H9 (cell line): Measurements from ENCODE around the gene SLC30A1. TPM values are rescaled to one million over a fixed set of nuclear protein-coding genes. Genes with fewer than 3 reads are reported as not detected.

ENCODE experiments used
- DNase-seq: peaks from one replicate; pipeline ENCODE4 v3.0.0-alpha.2; 2017
- H2AFZ ChIP-seq: one replicate; pipeline ENCODE4 v1.6.1; 2013; ENCODE audit warnings: mild to moderate bottlenecking, low read length, control low read depth, moderate library complexity
- H2AK5ac ChIP-seq: 2 replicates; pipeline ENCODE4 v1.6.1; 2013; ENCODE audit warnings: low read length, control low read depth, mixed read lengths; ENCODE audit not compliant: insufficient read length
- H2BK120ac ChIP-seq: one replicate; pipeline ENCODE4 v1.6.1; 2013; ENCODE audit warnings: low read depth, mild to moderate bottlenecking, low read length, control low read depth, inconsistent platforms; ENCODE audit not compliant: poor library complexity, severe bottlenecking
- H2BK12ac ChIP-seq: 2 replicates; pipeline ENCODE4 v1.6.1; 2013; ENCODE audit warnings: low read length, control low read depth, mixed read lengths, low read depth; ENCODE audit not compliant: insufficient read length
- H2BK15ac ChIP-seq: 2 replicates; pipeline ENCODE4 v1.6.1; 2013; ENCODE audit warnings: low read depth, low read length, control low read depth
- H2BK20ac ChIP-seq: one replicate; pipeline ENCODE4 v1.6.1; 2013; ENCODE audit warnings: low read depth, mild to moderate bottlenecking, low read length, control low read depth, inconsistent platforms; ENCODE audit not compliant: poor library complexity, severe bottlenecking
- H2BK5ac ChIP-seq: 2 replicates; pipeline ENCODE4 v1.6.1; 2013; ENCODE audit warnings: low read length, control low read depth, mixed read lengths; ENCODE audit not compliant: insufficient read length
- H3K14ac ChIP-seq: 2 replicates; pipeline ENCODE4 v1.6.1; 2013; ENCODE audit warnings: low read length, control low read depth; ENCODE audit not compliant: insufficient read depth
- H3K18ac ChIP-seq: 2 replicates; pipeline ENCODE4 v1.6.1; 2013; ENCODE audit warnings: low read depth, mild to moderate bottlenecking, mixed read lengths, low read length, control low read depth; ENCODE audit not compliant: insufficient read length
- H3K23ac ChIP-seq: 2 replicates; pipeline ENCODE4 v1.6.1; 2013; ENCODE audit warnings: low read length, control low read depth, mixed read lengths, low read depth; ENCODE audit not compliant: insufficient read length
- H3K23me2 ChIP-seq: 2 replicates; pipeline ENCODE4 v1.6.1; 2013; ENCODE audit warnings: low read depth, mild to moderate bottlenecking, mixed read lengths, low read length, control low read depth; ENCODE audit not compliant: insufficient read length, poor library complexity, severe bottlenecking
- H3K27ac ChIP-seq: 2 replicates; pipeline ENCODE4 v1.5.1; 2013; ENCODE audit warnings: low read length, control low read depth, mixed read lengths, low read depth; ENCODE audit not compliant: insufficient read length
- H3K27me3 ChIP-seq: 2 replicates; pipeline ENCODE4 v1.6.1; 2013; ENCODE audit warnings: low read length, control low read depth, inconsistent platforms; ENCODE audit not compliant: insufficient read depth
- H3K4ac ChIP-seq: 2 replicates; pipeline ENCODE4 v1.6.1; 2013; ENCODE audit warnings: low read depth, mild to moderate bottlenecking, control low read depth, inconsistent platforms, low read length, moderate library complexity
- H3K4me1 ChIP-seq: 2 replicates; pipeline ENCODE4 v1.6.1; 2013; ENCODE audit warnings: low read length, control low read depth, inconsistent platforms; ENCODE audit not compliant: insufficient read depth
- H3K4me2 ChIP-seq: 2 replicates; pipeline ENCODE4 v1.6.1; 2013; ENCODE audit warnings: low read length, control low read depth, mixed read lengths; ENCODE audit not compliant: insufficient read length, insufficient read depth
- H3K56ac ChIP-seq: 2 replicates; pipeline ENCODE4 v1.6.1; 2013; ENCODE audit warnings: low read depth, mild to moderate bottlenecking, mixed read lengths, low read length, control low read depth; ENCODE audit not compliant: insufficient read length
- H3K79me1 ChIP-seq: 2 replicates; pipeline ENCODE4 v1.6.1; 2013; ENCODE audit warnings: low read depth, mild to moderate bottlenecking, moderate library complexity, low read length, control low read depth, inconsistent platforms; ENCODE audit not compliant: insufficient read depth, poor library complexity, severe bottlenecking
- H3K79me2 ChIP-seq: 2 replicates; pipeline ENCODE4 v1.6.1; 2013; ENCODE audit warnings: low read length, control low read depth, inconsistent platforms; ENCODE audit not compliant: insufficient read depth
- H3K9ac ChIP-seq: 2 replicates; pipeline ENCODE4 v1.6.1; 2013; ENCODE audit warnings: low read length, control low read depth, mixed read lengths; ENCODE audit not compliant: insufficient read length; ENCODE audit errors: extremely low read depth
- H3K9me3 ChIP-seq: one replicate; pipeline ENCODE4 v1.6.1; 2013; ENCODE audit warnings: low read depth, low read length, inconsistent platforms; ENCODE audit not compliant: control insufficient read depth
- H3T11ph ChIP-seq: one replicate; pipeline ENCODE4 v1.6.1; 2013; ENCODE audit warnings: mild to moderate bottlenecking, low read length, control low read depth, inconsistent platforms
- H4K20me1 ChIP-seq: one replicate; pipeline ENCODE4 v1.6.1; 2013; ENCODE audit not compliant: control insufficient read depth, insufficient read length, insufficient read depth
- H4K5ac ChIP-seq: 2 replicates; pipeline ENCODE4 v1.6.1; 2013; ENCODE audit warnings: low read depth, mild to moderate bottlenecking, mixed read lengths, low read length, control low read depth; ENCODE audit not compliant: insufficient read length
- H4K8ac ChIP-seq: replicated peaks from 2 replicates; pipeline ENCODE4 v1.6.1; 2013; ENCODE audit warnings: low read length, control low read depth, mixed read lengths, low read depth; ENCODE audit not compliant: insufficient read length
- H4K91ac ChIP-seq: 2 replicates; pipeline ENCODE4 v1.6.1; 2013; ENCODE audit warnings: low read depth, mild to moderate bottlenecking, moderate library complexity, mixed read lengths, low read length, control low read depth; ENCODE audit not compliant: insufficient read length
- H3K27ac Mint-ChIP-seq, 3 experiments: 2 replicates in 2 of 3; 3 replicates in 1 of 3; pipeline ENCODE4 v1.8.0; 2020 to 2021; ENCODE audit warnings: mixed read lengths in 3 of 3, mild to moderate bottlenecking in 1 of 3, moderate library complexity in 1 of 3
- H3K27me3 Mint-ChIP-seq: 2 replicates; pipeline ENCODE4 v1.8.0; 2021; ENCODE audit warnings: low read depth, mild to moderate bottlenecking, moderate library complexity, mixed read lengths
- H3K36me3 Mint-ChIP-seq, 3 experiments: 2 replicates in 2 of 3; 3 replicates in 1 of 3; pipeline ENCODE4 v1.8.0; 2020 to 2021; ENCODE audit warnings: low read depth in 3 of 3, mixed read lengths in 3 of 3; ENCODE audit not compliant: insufficient read depth in 1 of 3
- H3K4me1 Mint-ChIP-seq, 2 experiments: 2 replicates each; pipeline ENCODE4 v1.8.0; 2020; ENCODE audit warnings: mixed read lengths in 2 of 2
- H3K4me3 Mint-ChIP-seq, 2 experiments: 2 replicates in 1 of 2; 3 replicates in 1 of 2; pipeline ENCODE4 v1.8.0; 2020 to 2021; ENCODE audit warnings: mild to moderate bottlenecking in 2 of 2, mixed read lengths in 2 of 2, moderate library complexity in 1 of 2
- H3K9me3 Mint-ChIP-seq, 2 experiments: 2 replicates in 1 of 2; 3 replicates in 1 of 2; pipeline ENCODE4 v1.8.0; 2020; ENCODE audit warnings: mild to moderate bottlenecking in 2 of 2, mixed read lengths in 2 of 2, moderate library complexity in 1 of 2
- WGBS: extraction: QIAGEN DNeasy Blood & Tissue Kit; methylation state at CpG from one replicate; pipeline ENCODE4 v1.1.7; 2013; ENCODE audit warnings: missing lambda C conversion rate, low lambda C conversion rate, mixed read lengths; ENCODE audit not compliant: insufficient read length; ENCODE audit errors: extremely low coverage; 5-methylcytosine and 5-hydroxymethylcytosine counted together
- total RNA-seq: library from RNA; stranded (reverse); gene quantifications from 2 replicates; pipeline ENCODE4 v1.2.1, GENCODE V29; 2021
- TF ChIP-seq, protein P1 (sequence below): fragments of 200-600 bp; sonication (generic); conservative IDR thresholded peaks from 3 replicates; pipeline ENCODE4 v1.8.0; 2021; ENCODE audit warnings: antibody characterized with exemption, mild to moderate bottlenecking

Gene SLC30A1
- total RNA-seq, 1 experiment from 2014 or later, result 17.1 TPM

- no peaks in the 10 kb centered on the region for H3K79me2 ChIP-seq
- no peaks in the 10 kb centered on the region for H3K79me1 ChIP-seq
- no peak overlapping the region for H3K56ac ChIP-seq
- H3K23ac ChIP-seq, result no peak overlapping the region
- H3K18ac ChIP-seq, result no peak overlapping the region
- Mint-ChIP-seq H3K9me3 (peaks cover 0 to 7% of the 10 kb centered on the region in 2 experiments; a peak in 2 of 5 replicates), H3K4me3 (no peak overlapping the region), H3K36me3 (peaks cover 2 to 4% (median 3%) of the 10 kb centered on the region in 3 experiments; a peak in 3 of 7 replicates), H3K27me3 (no peaks in the 10 kb centered on the region; the same call in 1 of the 2 replicates), H3K27ac (no peak overlapping the region), H3K4me1 (peaks cover 5 to 10% of the 10 kb centered on the region in 2 experiments)
- H3K4me1 ChIP-seq, result no peaks in the 10 kb centered on the region
- H3K27ac ChIP-seq, result no peak overlapping the region
- no peak for DNase-seq
- no peaks in the 10 kb centered on the region for H4K20me1 ChIP-seq
- TF ChIP-seq, protein P1, sequence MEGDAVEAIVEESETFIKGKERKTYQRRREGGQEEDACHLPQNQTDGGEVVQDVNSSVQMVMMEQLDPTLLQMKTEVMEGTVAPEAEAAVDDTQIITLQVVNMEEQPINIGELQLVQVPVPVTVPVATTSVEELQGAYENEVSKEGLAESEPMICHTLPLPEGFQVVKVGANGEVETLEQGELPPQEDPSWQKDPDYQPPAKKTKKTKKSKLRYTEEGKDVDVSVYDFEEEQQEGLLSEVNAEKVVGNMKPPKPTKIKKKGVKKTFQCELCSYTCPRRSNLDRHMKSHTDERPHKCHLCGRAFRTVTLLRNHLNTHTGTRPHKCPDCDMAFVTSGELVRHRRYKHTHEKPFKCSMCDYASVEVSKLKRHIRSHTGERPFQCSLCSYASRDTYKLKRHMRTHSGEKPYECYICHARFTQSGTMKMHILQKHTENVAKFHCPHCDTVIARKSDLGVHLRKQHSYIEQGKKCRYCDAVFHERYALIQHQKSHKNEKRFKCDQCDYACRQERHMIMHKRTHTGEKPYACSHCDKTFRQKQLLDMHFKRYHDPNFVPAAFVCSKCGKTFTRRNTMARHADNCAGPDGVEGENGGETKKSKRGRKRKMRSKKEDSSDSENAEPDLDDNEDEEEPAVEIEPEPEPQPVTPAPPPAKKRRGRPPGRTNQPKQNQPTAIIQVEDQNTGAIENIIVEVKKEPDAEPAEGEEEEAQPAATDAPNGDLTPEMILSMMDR, result no peak
- H3K14ac ChIP-seq, result no peak overlapping the region
- H4K5ac ChIP-seq, result no peak overlapping the region
- H3K4me2 ChIP-seq, result no peak overlapping the region
- H2BK120ac ChIP-seq, result no peak overlapping the region
- no peak overlapping the region for H2BK15ac ChIP-seq
- H2AK5ac ChIP-seq, result no peak overlapping the region
- no peak overlapping the region for H4K8ac ChIP-seq
- no peak overlapping the region for H3K9ac ChIP-seq
- H4K91ac ChIP-seq, result no peak overlapping the region
- no peaks in the 10 kb centered on the region for H3K23me2 ChIP-seq
- no peaks in the 10 kb centered on the region for H3K27me3 ChIP-seq
- H2BK5ac ChIP-seq, result no peak overlapping the region
- no CpG with 5 or more reads among the region's 2 CpGs for whole genome bisulfite sequencing
- no peak overlapping the region for H2AFZ ChIP-seq
- H3T11ph ChIP-seq, result no peak overlapping the region
- H2BK12ac ChIP-seq, result no peak overlapping the region
- H3K9me3 ChIP-seq, result no peaks in the 10 kb centered on the region
- H2BK20ac ChIP-seq, result no peak overlapping the region
- no peak overlapping the region for H3K4ac ChIP-seq
Observed at GRCh38 chr1:211535346-211535745, 43.6 kb downstream of the SLC30A1 start.
